Liver (tissue), 3 donors: ENCODE measurements around the gene CDK11A.
"Not testable (repeated sequence)": the region's sequence is repeated elsewhere in the genome, so short reads cannot be mapped to it uniquely, and the experiment has no call there.

Source experiments
- ATF3 ChIP-seq: IDR thresholded peaks from 2 replicates; pipeline ENCODE4 v1.6.1; 2016; ENCODE audit warnings: antibody characterized with exemption
- CTCF ChIP-seq: fragments of 150-350 bp; IDR thresholded peaks from 2 replicates; pipeline ENCODE4 v1.5.1; 2017; ENCODE audit warnings: improper control_type of control experiment, low read depth, low read length; ENCODE audit not compliant: missing input control
- FOXA1 ChIP-seq: IDR thresholded peaks from 2 replicates; pipeline ENCODE4 v1.6.1; 2016; ENCODE audit warnings: antibody characterized with exemption
- GABPA ChIP-seq, 2 donors: IDR thresholded peaks in 1 of 2; conservative IDR thresholded peaks in 1 of 2; 2 replicates each; pipeline ENCODE4 v1.6.1; 2016; ENCODE audit warnings: antibody characterized with exemption in 2 of 2, mild to moderate bottlenecking in 1 of 2, moderate library complexity in 1 of 2
- HNF4A ChIP-seq, 2 donors: conservative IDR thresholded peaks; 2 replicates each; pipeline ENCODE4 v1.6.1; 2016; ENCODE audit warnings: antibody characterized with exemption in 2 of 2, mild to moderate bottlenecking in 2 of 2
- MAX ChIP-seq: IDR thresholded peaks from 2 replicates; pipeline ENCODE4 v1.6.1; 2016; ENCODE audit warnings: antibody characterized with exemption
- NR2F2 ChIP-seq: IDR thresholded peaks from 2 replicates; pipeline ENCODE4 v1.6.1; 2016; ENCODE audit warnings: antibody characterized with exemption
- RAD21 ChIP-seq, 2 donors: IDR thresholded peaks; 2 replicates each; pipeline ENCODE4 v1.6.1; 2016; ENCODE audit warnings: antibody characterized with exemption in 2 of 2, mild to moderate bottlenecking in 2 of 2
- REST ChIP-seq: IDR thresholded peaks from 2 replicates; pipeline ENCODE4 v1.6.1; 2016; ENCODE audit warnings: antibody characterized with exemption, mild to moderate bottlenecking
- RXRA ChIP-seq, 2 donors: IDR thresholded peaks; 2 replicates each; pipeline ENCODE4 v1.6.1; 2017 to 2018; ENCODE audit warnings: antibody characterized with exemption in 2 of 2, mild to moderate bottlenecking in 1 of 2
- SP1 ChIP-seq: IDR thresholded peaks from 2 replicates; pipeline ENCODE4 v1.6.1; 2018; ENCODE audit warnings: antibody characterized with exemption, mild to moderate bottlenecking
- TAF1 ChIP-seq: conservative IDR thresholded peaks from 2 replicates; pipeline ENCODE4 v1.6.1; 2016; ENCODE audit warnings: antibody characterized with exemption, mild to moderate bottlenecking
- YY1 ChIP-seq: IDR thresholded peaks from 2 replicates; pipeline ENCODE4 v1.6.1; 2016; ENCODE audit warnings: antibody characterized with exemption, mild to moderate bottlenecking
- ZBTB33 ChIP-seq: IDR thresholded peaks from 2 replicates; pipeline ENCODE4 v1.6.1; 2016; ENCODE audit warnings: antibody characterized with exemption
- donor health status: healthy.
- donor health status: healthy.

GRCh38 chr1:1729116-1729816 lies 5.1 kb upstream of the CDK11A start:
- not testable (repeated sequence) for TF ChIP-seq CTCF; YY1; TAF1; ATF3; REST; FOXA1; SP1; RAD21 (IDR thresholded peaks at IDR 0.05); MAX; GABPA (IDR thresholded peaks at IDR 0.05 in 1 of 2, conservative IDR thresholded peaks at IDR 0.05 in 1 of 2); ZBTB33; HNF4A (conservative IDR thresholded peaks at IDR 0.05); NR2F2; RXRA (IDR thresholded peaks at IDR 0.05)
